ENCODE results near the gene MRPL54.

The MRPL54 gene

DNA sequence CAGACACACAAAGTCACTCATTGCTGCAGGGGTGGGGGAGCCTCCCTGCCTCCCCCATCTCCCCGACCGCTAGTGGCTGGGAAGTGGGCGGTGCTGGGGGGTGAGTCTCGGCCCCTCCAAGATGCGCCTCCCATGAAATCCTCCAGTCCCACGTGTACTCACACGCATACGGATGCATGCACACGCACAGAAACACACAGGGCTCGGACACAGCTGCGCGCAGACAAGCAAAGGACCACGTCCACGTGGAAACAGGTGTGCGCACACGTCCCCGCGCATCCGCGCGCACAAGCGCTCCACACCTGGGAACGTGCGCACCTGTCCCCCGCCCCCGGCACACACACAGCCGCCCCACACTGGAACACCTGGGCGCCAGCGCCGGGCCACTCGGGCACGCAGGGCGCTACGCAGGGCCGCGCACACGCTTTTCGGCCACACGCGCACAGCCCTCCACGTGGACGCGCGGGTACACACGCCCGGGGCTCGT lies 23.0 kb downstream of the MRPL54 start:
- DNase-seq (ENCODE audit: low read depth in 2 of 2): no peak

GRCh38 chr19:3785938-3786824 lies 23.7 kb downstream of the MRPL54 start, which contains the start of gene MATK:
TSS of gene MATK (minus strand) at chr19:3786381. CDS start at chr19:3785135, 1,246 bp downstream.
- DNase-seq (ENCODE audit: low read depth in 2 of 2): no peak

DNA sequence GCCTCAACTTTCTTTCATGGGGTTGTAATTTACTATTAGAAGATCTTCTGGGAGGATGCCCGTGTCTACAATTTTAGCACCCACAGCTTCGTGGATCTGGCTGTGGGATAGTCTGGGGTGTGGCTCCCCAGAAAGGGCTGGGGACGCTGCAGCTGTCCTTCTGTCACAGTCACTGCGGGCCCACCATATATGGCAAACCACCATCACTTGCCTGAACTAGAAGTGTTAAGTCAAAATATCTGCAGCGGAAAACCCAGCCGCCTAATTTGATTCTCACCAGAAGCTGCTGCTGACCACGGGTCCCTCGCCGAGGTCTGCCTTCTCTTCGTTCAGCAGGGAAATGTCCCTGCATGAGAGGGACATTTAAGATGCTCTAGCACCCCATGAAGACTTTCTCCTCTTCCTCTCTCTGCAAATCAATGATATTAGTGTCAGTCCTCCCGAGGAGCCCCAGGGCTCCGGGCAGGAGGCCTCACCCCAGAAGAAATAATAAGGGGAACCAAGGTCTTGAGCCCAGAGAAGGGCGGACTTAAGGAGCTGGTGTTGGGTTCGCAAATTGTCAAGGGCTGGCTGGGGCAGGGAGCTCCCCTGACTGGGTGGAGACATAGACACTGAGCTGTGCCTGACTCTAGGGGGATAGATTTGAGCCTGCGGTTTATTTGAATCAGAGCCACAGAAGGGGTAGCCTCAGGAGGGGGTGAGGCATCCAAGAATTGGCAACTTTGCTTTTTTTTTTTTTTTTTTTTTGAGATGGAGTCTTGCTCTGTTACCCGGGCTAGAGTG lies 26.7 kb downstream of the MRPL54 start:
- no peak for DNase-seq (ENCODE audit: low read depth in 2 of 2)

- DNase-seq (ENCODE audit: low read depth in 2 of 2): no peak
Observed at GRCh38 chr19:3790209-3790734, 27.8 kb downstream of the MRPL54 start.

- DNase-seq (ENCODE audit: low read depth in 2 of 2): no peak
Observed at GRCh38 chr19:3790941-3791340, 28.5 kb downstream of the MRPL54 start.

DNA sequence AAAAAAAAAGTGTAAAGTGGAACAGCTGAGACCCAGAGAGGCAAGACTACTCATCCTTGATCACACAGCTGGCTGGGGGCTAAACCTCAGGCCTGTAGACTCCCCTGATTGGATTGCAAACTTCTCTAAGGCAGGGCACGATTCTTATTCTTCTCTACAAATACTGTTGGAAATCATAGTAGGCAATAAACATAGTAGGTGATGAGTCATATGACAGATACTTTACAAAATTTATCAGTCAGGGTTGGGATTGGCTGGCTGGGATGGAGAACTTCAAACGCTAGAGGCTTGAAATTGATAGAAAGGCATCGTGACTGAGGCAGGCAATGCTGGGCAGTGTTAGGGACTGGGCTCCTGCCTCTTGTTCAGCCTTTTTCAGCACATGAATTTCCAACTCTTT lies 29.6 kb downstream of the MRPL54 start:
- no peak for DNase-seq (ENCODE audit: low read depth in 2 of 2)

GRCh38 chr19:3793799-3794198 lies 31.3 kb downstream of the MRPL54 start:
- DNase-seq (ENCODE audit: low read depth in 2 of 2): no peak

GRCh38 chr19:3796358-3796757 lies 33.9 kb downstream of the MRPL54 start:
- DNase-seq (ENCODE audit: low read depth in 2 of 2): no peak

DNA sequence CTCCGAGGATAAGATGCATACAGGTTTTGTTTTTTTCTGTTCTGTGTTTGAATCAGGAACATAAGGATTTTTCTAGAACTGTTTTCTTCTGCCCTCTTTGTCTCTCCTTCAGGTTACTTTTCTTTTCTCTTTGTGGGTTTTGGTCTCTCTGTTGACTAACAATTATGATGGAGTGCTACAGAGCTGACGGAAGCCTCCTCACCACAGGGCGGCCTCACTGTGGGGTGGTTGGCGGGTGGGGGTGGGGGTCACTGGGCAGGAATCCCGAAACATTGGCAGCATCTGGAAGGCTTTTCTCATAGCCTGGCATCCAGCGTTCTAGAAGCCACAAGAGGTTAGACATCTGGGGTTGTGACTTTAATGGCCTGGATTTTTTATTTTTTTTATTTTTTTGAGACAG lies 35.7 kb downstream of the MRPL54 start:
- no peak for DNase-seq (ENCODE audit: low read depth in 2 of 2)

DNA sequence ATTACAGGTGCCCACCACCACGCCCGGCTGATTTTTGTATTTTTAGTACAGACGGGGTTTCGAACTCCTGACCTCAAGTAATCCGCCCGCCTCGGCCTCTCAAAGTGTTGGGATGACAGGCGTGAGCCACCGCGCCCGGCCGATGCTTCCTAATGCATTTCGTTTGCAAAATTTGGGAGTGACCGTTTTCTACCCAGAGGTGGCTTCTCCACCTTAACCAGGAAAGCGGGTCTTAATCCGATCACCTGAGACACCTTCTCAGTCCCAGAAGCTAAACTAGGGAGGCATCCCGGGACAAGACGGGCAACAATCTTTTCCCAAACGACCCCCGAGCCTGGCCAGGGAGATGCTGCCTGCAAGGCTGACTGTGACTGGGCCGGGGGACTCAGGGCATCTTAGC lies 38.5 kb downstream of the MRPL54 start:
- DNase-seq (ENCODE audit: low read depth in 2 of 2): no peak

DNA sequence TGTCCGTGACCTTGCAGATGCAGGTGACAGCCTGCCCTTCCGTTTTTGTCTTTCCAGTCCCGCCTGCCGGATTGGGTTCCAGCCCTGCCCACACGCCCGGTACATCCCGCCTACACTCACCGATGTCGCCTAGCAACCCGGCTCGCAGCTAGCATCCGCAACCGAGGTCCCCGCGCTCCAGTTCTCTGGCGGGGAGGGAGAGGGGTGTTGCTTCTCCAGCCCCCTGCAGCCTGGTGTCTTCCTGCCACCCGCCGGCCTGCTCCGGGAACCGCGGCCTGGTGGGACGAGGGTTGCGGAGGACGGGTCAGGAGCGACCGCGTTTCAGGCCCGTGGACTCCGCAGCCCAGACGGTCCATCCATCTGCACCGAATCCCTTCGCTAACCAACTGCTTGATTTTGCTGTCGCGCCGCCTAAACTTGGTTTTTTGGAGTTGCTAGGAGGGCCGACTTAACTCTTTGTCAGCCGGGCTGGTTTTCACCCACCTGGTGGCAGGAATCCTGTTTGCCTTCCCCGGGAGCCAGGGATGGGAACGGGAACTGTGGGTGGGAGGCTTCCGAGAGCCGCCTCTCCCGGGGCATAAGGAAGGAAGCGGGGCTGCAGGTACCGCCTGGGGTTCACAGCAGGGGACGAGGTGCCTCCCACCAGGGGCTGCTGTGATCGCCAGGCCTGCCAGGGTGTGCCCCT lies 39.1 kb downstream of the MRPL54 start:
- no peak for DNase-seq (ENCODE audit: low read depth in 2 of 2)

- DNase-seq (ENCODE audit: low read depth in 2 of 2): no peak
Observed at GRCh38 chr19:3803114-3803888, 40.8 kb downstream of the MRPL54 start.

DNA sequence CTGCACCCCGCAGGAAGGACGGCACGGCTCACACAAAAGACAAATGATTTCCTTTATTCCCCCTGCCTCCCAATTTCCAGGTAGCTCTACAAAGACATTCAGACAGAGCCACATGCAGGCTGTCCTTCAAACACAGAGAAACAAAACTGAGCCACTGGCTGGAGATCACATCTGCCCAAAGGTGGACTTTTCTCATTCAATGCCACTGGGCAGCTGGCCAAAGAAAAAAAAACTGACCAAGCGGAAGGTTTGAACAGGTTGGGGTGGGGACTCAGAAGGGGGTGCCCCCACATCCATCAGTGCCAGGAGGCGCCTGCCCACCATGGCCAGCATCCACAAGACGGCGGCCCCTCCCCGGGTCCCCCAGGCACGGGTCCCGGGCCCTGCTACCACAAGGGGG lies 41.5 kb downstream of the MRPL54 start:
- no peak for DNase-seq (ENCODE audit: low read depth in 2 of 2)

GRCh38 chr19:3804429-3804828 lies 41.9 kb downstream of the MRPL54 start:
- DNase-seq (ENCODE audit: low read depth in 2 of 2): no peak

DNA sequence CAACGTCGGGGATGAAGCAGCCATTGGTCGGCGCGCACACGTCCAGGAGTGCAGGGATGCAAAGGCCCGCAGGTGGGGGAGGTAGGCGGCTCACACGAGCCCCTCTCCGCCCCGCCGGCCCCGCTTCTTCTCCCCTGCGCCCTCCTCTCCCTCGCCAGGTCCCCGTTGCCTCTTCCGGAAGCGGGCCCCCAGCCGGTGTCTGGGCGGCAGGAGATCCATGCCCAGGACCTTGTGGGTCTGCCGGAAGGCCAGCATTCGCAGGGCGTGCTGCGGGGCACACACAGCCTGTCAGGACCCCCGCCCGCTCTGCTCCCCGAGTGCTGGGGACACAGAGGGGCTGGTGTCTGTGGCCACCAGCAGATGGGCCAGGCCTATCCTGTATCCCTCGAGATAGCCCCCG lies 43.4 kb downstream of the MRPL54 start:
- no peak for DNase-seq (ENCODE audit: low read depth in 2 of 2)

DNA sequence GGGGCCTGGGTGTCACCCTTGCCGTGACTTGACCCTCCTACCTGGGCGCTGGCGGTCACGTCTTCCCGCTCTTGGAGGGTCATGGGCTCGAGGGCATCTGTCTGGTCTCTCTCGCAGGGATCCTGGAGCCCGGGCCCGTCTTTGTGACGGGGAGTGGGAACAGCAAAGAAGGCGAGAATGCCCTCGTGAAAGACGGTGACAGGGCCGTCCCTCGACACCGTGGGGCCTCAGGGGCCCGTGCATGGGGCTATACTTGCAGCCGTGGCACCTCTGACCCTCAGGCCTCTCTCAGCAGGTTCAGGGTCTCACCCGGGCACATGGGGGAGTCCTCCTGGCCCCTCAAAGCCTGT lies 44.6 kb downstream of the MRPL54 start:
- DNase-seq (ENCODE audit: low read depth in 2 of 2): no peak

DNA sequence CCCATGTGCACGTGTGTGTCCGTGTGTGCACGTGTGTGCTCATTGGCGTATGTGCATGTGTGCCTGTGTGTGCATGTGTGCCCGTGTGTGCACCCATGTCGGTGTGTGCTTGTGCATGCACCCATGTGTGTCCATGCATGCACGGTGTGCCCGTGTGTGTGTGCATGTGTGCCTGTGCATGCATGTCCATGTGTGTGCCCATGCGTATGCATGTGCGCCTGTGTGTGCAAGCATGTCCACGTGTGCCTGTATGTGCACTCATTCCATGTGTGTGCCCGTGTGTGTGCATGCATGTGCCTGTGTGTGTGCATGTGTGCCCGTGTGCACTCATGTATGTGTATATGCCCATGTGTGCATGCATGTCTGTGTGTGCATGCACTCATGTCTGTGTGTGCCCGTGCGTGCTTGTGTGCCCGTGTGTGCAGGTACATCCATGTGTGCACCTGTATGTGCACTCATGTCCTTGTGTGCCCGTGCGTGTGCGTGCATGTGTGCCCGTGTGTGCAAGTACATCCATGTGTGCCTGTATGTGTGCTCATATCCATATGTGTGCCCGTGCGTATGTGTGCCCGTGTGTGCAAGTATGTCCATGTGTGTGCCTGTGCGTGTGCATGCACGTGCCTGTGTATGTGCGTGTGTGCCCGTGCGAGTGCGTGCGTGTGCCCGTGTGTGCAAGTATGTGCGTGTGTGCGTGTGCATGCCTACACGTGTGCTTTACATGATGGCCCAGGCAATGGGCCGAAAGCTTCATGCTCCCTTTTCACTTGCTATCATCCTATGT lies 45.3 kb downstream of the MRPL54 start:
- no peak for DNase-seq (ENCODE audit: low read depth in 2 of 2)

- no peak for DNase-seq (ENCODE audit: low read depth in 2 of 2)
Observed at GRCh38 chr19:3808420-3809143, 46.1 kb downstream of the MRPL54 start.

DNA sequence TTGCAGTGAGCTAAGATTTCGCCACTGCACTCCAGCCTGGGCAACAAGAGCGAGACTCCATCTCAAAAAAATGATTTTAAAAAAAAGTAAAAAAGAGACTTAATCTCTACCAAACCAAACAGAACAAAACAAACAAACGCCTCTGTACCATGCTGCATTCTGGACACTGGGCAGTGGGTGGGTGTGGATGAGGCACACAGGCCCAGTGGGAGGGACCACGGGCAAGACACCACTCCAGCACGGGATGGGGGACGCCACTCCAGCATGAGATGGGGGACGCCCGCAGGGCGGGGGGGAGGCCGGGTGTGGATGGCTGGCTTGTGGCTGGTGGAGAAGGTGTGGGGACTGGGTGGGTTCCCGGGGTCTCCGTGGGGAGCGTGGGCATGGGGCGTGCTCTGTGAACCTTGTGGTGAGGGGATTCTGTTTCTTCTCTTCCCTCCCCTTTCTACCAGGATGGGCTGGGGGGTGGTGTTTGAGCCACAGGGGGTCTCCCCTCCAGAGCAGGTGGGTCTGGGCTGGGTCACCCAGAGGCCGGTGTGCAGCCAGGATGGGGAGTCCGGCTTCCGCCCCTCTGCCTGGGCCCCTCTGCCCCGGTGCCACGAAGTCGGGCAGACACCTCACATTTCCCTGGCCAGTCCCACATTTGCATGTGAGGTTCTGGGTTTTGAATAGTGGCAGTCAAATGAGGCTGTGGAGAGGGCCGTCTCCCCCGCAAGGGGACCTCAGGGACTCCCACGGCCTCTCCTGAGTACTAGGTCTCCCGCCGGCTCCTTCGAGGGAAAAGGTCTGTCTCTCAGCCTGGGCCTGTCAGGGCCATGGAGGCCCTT lies 47.6 kb downstream of the MRPL54 start:
- DNase-seq (ENCODE audit: low read depth in 2 of 2): no peak
